Body of pancreas (tissue), 4 donors: ENCODE data around the gene VAMP4.

ENCODE experiments used
- CTCF ChIP-seq, 7 experiments: fragments of 450-650 bp in 4 of 7; fragments of 200-600 bp in 3 of 7; sonication (generic) in 3 of 7; IDR thresholded peaks; one replicate each; pipeline ENCODE4 v1.5.1; 2016 to 2019; ENCODE audit warnings: antibody characterized with exemption in 7 of 7
- POLR2A ChIP-seq, 3 donors: fragments of 450-650 bp; IDR thresholded peaks; one replicate each; pipeline ENCODE4 v1.6.1; 2016; ENCODE audit warnings: antibody characterized with exemption in 3 of 3, mild to moderate bottlenecking in 2 of 3

DNA sequence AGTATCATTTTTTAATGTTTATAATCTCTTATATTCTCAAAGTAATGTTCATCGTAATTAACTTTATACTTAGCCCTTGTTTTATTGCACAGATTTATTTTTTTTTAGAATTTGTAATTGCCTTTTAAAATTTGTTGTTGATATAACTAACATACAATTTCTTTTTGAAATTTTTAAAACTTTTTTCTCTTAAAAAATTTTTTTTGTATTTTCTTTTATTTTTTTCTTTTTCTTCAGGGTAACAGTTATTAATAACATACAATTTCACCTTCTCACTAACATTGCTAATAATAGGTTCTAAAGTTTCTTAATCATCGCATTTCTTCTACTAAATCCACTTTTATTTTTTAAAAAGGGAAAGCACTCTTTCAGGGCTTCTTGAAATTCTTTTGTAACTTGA lies 11.3 kb upstream of the VAMP4 start:
- no peak for TF ChIP-seq CTCF (IDR thresholded peaks at IDR 0.05)
- TF ChIP-seq POLR2A (IDR thresholded peaks at IDR 0.05): no peak
